Activated T-helper 1 cell treated with anti-CD3 and anti-CD28 coated beads, Interleukin-2, amount 50 U/mL, for 16 hours (primary cell): ENCODE results near the gene IQCH.
"Not testable (repeated sequence)": the region's sequence is repeated elsewhere in the genome, so short reads cannot be mapped to it uniquely, and the experiment has no call there.

Experiments used
- DNase-seq, 2 donors: peaks; one replicate each; pipeline ENCODE4 v3.0.0-alpha.2; 2020; ENCODE audit warnings: low read depth in 1 of 2, low spot score in 1 of 2

IQCH gene

DNA sequence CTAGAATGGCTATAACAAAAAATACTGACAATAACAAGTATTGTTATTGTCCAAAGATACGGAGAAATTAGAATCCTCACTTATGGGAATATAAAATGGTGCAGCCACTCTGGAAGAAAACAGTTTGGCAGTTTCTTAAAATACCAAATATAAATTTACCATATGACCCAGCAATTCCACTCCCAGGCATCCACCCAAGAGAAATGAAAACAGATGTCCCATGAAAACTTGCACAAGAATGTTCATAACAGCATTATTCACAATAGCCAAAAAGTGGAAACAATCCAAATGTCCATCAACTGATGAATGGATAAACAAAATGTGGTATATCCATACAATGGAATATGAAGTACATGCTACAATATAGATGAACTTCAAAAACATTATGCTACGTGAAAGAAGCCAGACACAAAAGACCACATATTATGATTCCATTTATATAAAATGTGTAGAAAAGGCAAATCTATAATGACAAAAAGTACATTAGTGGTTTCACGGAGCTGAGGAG lies 9.6 kb upstream of the IQCH start:
- no peak for DNase-seq

DNA sequence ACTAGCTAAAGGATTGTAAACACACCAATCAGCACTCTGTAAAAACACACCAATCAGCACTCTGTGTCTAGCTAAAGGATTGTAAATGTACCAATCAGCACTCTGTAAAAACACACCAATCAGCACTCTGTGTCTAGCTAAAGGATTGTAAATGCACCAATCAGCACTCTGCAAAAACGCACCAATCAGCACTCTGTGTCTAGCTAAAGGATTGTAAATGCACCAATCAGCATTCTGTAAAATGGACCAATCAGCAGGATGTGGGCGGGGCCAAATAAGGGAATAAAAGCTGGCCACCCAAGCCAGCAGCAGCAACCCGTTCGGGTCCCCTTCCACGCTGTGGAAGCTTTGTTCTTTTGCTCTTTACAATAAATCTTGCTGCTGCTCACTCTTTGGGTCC lies 8.0 kb upstream of the IQCH start:
- not testable (repeated sequence) for DNase-seq

DNA sequence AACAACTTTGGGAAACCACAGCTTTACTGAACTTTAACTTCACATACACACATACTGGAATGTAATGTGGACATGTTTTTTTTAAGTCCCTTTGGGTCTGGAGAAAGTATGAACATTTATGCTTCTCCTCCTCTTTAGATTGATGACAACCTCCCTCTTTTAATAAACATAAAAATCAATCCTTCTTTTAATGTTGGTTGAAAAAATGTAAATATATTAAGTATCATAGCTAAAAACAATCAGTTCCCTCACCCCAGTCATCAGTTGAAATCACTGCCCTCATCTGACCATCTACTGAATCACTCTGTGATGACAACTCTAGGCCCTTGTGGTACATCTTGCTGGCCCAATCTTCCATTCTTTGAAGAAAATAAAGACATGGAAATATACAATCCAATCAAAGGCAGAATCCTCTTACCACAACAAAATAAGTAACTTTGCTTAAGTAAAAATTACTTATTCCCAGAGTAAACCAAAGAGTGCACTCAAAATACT lies 6.5 kb upstream of the IQCH start:
- no peak for DNase-seq

DNA sequence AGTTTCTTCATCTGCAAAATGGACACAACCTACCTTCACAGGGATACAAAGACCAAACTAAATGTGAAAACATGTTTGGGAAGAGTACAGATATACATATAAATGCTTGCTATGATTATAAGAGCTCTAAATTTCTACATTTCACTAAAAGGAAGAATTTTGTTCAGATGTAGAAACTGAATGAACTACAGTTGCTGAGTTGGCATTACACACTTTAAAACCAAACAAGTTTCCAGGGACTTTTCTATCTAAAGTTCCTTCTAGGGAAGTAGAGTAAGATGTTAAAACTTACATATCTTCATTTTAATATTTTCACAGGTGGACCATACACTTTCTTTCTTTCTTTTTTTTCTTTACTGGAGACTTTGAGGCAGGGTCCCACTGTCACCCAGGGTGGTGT lies 4.8 kb upstream of the IQCH start:
- no peak for DNase-seq

DNA sequence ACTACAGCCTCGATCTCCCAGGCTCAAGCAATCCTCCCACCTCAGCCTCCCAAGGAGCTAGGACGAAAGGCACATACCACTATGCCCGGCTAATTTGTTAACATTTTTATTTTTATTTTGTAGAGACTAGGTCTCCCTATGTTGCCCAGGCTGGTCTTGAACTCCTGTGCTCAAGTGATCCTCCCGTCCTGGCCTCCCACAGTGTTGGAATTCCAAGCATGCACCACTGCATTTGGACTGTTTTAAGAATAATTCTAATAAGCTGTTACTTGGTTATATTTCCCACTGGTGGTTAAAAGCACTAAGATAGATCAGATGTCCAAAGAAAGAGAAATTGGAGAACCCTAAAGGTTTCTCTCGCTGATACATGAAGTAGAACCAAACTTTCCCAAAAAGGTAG lies 3.3 kb upstream of the IQCH start:
- no peak for DNase-seq

GRCh38 chr15:67253101-67253500 lies 1.5 kb upstream of the IQCH start:
- DNase-seq = no peak

- no peak for DNase-seq
Measured at GRCh38 chr15:67253549-67254237, 893 bp upstream of the IQCH start.

DNA sequence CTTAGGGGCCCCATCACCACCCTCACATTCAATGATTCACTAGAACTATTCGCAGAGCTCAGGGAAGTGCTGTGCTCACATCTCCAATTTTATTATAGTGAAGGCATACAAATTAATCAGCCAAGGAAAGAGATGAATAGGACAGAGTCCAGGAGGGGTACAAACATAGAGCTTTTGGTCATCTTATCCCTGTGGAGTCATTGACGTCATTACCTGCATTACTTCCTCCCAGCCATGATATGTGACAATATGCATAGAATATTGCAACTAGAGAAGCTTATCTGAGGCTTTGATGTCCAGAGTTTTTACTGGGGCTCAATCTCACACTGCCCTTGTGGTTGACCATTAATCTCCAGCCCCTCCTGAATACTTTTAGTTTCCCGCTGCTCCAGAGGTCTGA lies 1.5 kb downstream of the IQCH start:
- no peak for DNase-seq

DNA sequence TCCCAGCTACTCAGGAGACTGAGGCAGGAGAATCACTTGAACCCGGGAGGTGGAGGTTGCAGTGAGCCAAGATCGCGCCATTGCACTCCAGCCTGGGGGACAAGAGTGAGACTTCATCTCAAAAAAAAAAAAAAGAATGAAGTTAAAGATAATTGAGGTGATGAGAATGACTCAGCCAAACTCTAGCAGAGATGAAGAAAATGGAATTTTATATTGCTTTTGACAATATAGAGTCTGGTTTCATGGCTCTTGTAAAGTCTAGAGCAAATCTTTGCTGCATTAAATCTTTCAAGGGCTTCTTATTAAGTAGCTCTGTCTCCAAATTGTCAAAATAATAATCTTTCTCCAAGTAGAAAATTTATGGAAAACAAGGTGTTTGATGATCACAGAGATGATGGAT lies 3.8 kb downstream of the IQCH start:
- DNase-seq = not testable (repeated sequence)

GRCh38 chr15:67259379-67259778 lies 4.8 kb downstream of the IQCH start:
- no peak for DNase-seq

GRCh38 chr15:67259806-67260205 lies 5.2 kb downstream of the IQCH start:
- no peak for DNase-seq

GRCh38 chr15:67266870-67267269 lies 12.3 kb downstream of the IQCH start:
- no peak for DNase-seq

GRCh38 chr15:67267440-67267839 lies 12.9 kb downstream of the IQCH start:
- DNase-seq = no peak

- no peak for DNase-seq
Measured at GRCh38 chr15:67267951-67268941, 13.7 kb downstream of the IQCH start.

- no peak for DNase-seq
Measured at GRCh38 chr15:67274236-67274635, 19.6 kb downstream of the IQCH start.

DNA sequence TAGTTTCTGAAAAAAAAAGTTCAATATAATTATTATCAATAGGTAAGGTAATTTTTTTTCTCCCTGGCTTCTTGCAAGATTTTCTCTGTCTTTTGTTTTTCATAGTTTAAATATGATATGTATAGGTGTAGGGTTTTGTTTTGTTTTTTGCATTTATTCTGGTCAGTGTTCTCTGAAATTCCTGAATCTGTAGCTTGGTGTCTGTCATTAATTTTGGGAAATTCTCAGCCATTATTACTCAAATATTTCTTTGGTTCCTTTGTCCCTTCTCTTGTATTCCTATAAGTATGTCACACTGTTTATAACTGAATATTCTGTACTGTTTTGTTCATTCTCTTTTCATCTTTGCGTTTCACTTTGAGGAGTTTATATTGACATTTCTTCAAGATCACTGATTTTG lies 22.1 kb downstream of the IQCH start:
- DNase-seq = no peak

- no peak for DNase-seq
Measured at GRCh38 chr15:67280217-67280616, 25.6 kb downstream of the IQCH start.

- no peak for DNase-seq
Measured at GRCh38 chr15:67281714-67282113, 27.1 kb downstream of the IQCH start.

DNA sequence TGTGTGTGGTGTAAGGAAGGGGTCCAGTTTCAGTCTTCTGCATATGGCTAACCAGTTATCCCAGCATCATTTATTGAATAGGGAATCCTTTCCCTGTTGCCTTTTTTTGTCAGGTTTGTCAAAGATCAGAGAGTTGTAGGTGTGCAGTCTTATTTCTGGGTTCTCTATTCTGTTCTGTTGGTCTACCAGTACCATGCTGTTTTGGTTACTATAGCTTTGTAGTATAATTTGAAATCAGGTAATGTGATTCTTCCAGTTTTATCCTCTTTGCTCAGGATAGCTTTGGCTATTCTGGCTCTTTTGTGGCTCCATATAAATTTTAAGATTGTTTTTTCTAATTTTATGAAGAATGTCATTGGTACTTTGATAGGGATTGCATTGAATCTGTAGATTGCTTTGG lies 31.0 kb downstream of the IQCH start:
- DNase-seq = not testable (repeated sequence)

DNA sequence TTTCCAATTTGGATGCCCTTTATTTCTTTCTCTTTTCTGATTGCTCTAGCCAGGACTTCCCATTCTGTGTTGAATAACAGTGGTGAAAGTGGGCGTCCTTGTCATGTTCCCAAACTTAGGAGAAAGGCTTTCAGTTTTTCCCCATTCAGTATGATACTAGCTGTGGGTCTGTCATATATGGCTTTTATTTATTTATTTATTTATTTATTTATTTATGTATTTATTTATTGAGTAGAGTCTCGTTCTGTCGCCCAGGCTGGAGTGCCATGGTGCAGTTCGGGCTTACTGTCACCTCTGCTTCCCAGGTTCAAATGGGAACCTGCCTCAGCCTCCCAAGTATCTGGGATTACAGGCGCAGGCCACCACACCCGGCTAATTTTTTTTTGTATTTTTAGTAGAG lies 31.8 kb downstream of the IQCH start:
- not testable (repeated sequence) for DNase-seq

- DNase-seq = no peak
Measured at GRCh38 chr15:67290319-67290718, 35.7 kb downstream of the IQCH start.

GRCh38 chr15:67296188-67296587 lies 41.6 kb downstream of the IQCH start:
- no peak for DNase-seq
